Measurements from ENCODE around the gene MEIS3. TPM values are rescaled to one million over a fixed set of nuclear protein-coding genes. Genes with fewer than 3 reads are reported as not detected.

Gene MEIS3
- total RNA-seq, 4 donors from 2014 or later: 1.6 to 18.2 (median 10.2) TPM

DNA sequence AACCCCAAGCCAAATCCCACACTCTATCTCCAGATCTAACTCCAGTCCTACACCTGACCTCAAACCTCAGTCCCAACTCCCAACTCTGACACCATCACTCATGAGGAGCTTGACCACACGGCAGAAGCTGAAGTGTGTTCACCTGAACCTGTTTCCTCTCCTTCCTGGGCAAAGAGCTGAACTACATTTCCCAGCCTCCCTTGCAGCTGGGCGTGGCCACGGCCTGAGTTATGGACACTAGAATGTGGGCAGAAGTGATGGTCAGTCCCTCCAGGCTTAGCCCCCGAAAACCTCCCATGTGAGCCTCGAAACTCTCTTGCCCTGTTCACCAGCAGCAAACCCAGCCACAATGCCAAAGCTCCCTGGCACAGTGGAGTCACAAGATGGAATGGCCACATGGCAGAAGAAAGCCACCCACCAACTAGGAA lies 19.5 kb upstream of the MEIS3 start:
- Histone ChIP-seq H3K9me3 (no peaks in the 10 kb centered on the region), H3K36me3 (no peaks in the 10 kb centered on the region), H3K27ac (no peak overlapping the region), H3K4me3 (no peak overlapping the region), H3K4me1 (no peaks in the 10 kb centered on the region), H3K27me3 (no peaks in the 10 kb centered on the region)
- TF ChIP-seq POLR2A (IDR thresholded peaks at IDR 0.05): no peak
- TF ChIP-seq, protein P1, sequence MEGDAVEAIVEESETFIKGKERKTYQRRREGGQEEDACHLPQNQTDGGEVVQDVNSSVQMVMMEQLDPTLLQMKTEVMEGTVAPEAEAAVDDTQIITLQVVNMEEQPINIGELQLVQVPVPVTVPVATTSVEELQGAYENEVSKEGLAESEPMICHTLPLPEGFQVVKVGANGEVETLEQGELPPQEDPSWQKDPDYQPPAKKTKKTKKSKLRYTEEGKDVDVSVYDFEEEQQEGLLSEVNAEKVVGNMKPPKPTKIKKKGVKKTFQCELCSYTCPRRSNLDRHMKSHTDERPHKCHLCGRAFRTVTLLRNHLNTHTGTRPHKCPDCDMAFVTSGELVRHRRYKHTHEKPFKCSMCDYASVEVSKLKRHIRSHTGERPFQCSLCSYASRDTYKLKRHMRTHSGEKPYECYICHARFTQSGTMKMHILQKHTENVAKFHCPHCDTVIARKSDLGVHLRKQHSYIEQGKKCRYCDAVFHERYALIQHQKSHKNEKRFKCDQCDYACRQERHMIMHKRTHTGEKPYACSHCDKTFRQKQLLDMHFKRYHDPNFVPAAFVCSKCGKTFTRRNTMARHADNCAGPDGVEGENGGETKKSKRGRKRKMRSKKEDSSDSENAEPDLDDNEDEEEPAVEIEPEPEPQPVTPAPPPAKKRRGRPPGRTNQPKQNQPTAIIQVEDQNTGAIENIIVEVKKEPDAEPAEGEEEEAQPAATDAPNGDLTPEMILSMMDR (IDR thresholded peaks at IDR 0.05): no peak
- DNase-seq: no peak

DNA sequence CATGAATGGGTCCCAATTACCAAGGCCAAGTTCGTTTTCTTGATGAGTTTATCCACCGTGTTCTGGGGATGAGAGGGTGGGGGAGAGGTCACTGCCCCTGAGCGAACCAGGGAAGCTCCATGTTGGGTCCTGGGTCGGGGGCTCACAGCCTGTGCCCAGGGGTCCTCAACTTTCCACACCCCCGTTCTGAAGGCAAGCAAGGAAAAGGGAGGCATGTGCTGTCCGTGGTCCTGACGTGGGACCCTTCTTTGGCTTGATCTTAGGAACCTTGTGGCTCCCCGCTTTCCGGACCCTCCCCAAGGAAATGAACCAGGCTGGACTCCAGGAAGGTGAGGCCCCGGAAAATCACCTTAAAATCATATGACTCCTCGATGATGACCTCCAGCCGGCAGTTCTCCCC lies 18.2 kb upstream of the MEIS3 start:
- no peaks in the 10 kb centered on the region for H3K27me3 ChIP-seq
- H3K4me3 ChIP-seq: no peak overlapping the region
- no peaks in the 10 kb centered on the region for H3K4me1 ChIP-seq
- TF ChIP-seq POLR2A (IDR thresholded peaks at IDR 0.05): no peak
- H3K36me3 ChIP-seq: no peaks in the 10 kb centered on the region
- H3K27ac ChIP-seq: no peak overlapping the region
- DNase-seq: no peak
- H3K9me3 ChIP-seq: no peaks in the 10 kb centered on the region

DNA sequence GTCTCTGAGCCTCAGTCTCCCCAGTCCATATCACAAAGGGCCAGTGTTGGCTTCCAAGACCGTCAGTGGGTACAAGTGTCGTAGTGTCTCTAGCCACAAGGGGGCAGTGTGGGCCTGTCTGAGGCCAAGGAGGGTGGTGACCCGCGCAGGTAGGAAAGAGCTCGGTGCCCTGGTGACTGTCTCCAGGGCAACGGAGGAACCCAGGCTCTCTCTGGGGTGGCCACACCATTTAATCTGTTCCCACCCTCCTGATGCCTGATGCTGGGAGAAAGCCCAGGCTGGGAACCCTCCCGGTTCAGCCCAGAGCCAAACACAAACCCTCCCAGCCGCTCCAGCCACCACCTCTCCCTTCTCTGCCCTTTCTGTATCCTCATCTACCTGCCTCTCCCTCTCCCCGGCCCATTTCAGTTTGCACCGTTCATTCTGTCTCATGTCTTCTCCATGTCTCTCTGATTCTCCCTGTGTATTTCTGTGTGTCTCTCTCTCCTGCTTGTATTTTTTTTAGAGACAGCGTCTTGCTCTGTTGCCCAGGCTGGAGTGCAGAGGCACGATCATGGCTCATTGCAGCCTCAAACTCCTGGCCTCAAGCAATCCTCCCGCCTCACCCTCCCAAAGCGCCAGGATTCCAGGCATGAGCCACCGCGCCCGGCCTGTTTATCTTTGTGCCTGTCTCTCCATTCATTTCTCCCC lies 17.5 kb upstream of the MEIS3 start:
- TF ChIP-seq POLR2A (IDR thresholded peaks at IDR 0.05): no peak
- TF ChIP-seq, protein P1 (IDR thresholded peaks at IDR 0.05): peak; percentile 77 to 94 (median 89)
- H3K27ac ChIP-seq: no peak overlapping the region
- peak; percentile 80 to 92 (median 81) for DNase-seq
- H3K36me3 ChIP-seq: no peaks in the 10 kb centered on the region
- H3K27me3 ChIP-seq: no peaks in the 10 kb centered on the region
- H3K4me1 ChIP-seq: no peaks in the 10 kb centered on the region
- no peaks in the 10 kb centered on the region for H3K9me3 ChIP-seq
- peak overlapping the region in 1 of 4 donors; percentile 6 for H3K4me3 ChIP-seq

DNA sequence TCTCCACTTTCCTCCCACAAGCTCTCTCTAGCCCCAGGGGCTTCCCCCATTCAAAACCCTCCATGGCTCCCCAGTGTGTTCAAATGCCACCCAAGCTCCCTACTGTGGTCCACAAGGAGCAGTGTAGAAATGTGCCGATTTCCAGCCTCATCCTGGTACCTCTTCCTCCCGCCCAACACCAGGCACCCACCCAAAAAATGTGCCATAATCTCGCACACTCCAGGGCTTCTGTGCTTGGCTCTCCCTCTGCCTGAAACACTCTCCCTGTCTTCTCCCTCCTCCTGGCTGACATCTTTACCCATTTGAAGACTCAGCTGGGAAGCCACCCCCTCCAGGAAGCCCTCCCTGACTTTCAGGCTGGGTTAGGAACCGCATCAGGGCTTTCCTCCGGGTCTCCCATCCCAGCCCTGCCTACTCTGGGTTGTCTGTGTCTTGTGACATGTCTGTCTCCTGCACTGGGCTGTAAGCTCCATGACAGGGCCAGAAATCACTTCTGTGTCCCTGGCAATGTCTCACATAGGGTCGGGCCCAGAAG lies 16.6 kb upstream of the MEIS3 start:
- no peaks in the 10 kb centered on the region for H3K4me1 ChIP-seq
- no peaks in the 10 kb centered on the region for H3K27me3 ChIP-seq

DNA sequence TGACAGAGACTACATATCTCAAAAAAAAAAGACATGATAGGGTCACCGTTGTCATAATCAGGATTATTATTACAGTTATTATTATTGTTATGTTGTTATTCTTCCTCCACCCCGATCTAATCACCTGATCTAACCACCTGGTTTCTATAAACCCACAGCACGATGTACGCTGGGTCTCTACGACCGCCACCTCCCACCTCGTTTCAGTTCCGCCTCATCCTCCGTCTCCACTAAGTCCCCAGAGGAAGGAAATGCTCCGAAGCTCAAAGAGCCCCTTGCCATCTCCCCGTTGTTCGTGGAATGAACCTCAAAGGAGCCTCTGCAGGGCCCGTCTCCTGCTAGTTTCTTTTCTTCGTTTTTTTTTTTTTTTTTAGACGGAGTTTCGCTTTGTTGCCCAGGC lies 15.9 kb upstream of the MEIS3 start:
- Histone ChIP-seq H3K4me3 (no peak overlapping the region), H3K36me3 (no peaks in the 10 kb centered on the region), H3K27ac (no peak overlapping the region), H3K27me3 (no peaks in the 10 kb centered on the region), H3K4me1 (peaks cover 0 to 4% (median 1%) of the 10 kb centered on the region in 4 donors), H3K9me3 (no peaks in the 10 kb centered on the region)
- DNase-seq: no peak
- no peak for TF ChIP-seq POLR2A (IDR thresholded peaks at IDR 0.05)

More for the DNA sequence above, 16.6 kb upstream of the MEIS3 start:
- H3K4me3 ChIP-seq: no peak overlapping the region
- no peak for DNase-seq
- no peak overlapping the region for H3K27ac ChIP-seq
- no peaks in the 10 kb centered on the region for H3K36me3 ChIP-seq
- TF ChIP-seq POLR2A (IDR thresholded peaks at IDR 0.05): no peak
- TF ChIP-seq, protein P1 (IDR thresholded peaks at IDR 0.05): no peak
- H3K9me3 ChIP-seq: no peaks in the 10 kb centered on the region

DNA sequence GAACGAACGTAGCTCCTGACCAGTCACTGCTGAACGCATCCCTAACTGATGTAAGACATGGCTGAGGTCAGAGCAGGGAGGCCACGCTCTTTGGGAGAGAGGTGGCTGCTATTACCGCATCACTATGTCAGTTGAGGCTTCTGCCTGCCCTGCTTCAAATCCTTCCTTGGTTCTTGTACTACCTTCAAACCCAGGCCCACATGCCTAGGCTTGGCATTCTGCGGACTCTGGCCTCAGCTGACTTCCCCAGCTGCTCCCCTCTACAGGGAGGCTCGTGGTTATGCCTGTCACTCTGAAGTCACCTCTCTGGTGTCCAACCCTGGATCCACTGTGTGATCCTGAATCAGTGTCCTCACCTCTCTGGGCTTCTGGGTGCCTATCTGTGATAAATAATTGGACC lies 14.8 kb upstream of the MEIS3 start:
- TF ChIP-seq POLR2A (IDR thresholded peaks at IDR 0.05): no peak
- TF ChIP-seq, protein P1 (IDR thresholded peaks at IDR 0.05): no peak
- no peak overlapping the region for H3K27ac ChIP-seq
- H3K27me3 ChIP-seq: peaks cover 0 to 6% of the 10 kb centered on the region in 2 donors
- peaks cover 0 to 14% (median 4%) of the 10 kb centered on the region in 4 donors for H3K4me1 ChIP-seq
- H3K4me3 ChIP-seq: no peak overlapping the region
- H3K9me3 ChIP-seq: no peaks in the 10 kb centered on the region
- H3K36me3 ChIP-seq: no peaks in the 10 kb centered on the region
- DNase-seq: no peak
